ENCODE measurements around the gene CDC42BPB. TPM values are rescaled to one million over a fixed set of nuclear protein-coding genes. Genes with fewer than 3 reads are reported as not detected.
A peak's percentile ranks its signal among the peaks of the same experiment; 100 is the strongest.
"Not testable (repeated sequence)": the region's sequence is repeated elsewhere in the genome, so short reads cannot be mapped to it uniquely, and the experiment has no call there.

CDC42BPB gene
- total and polyA plus RNA-seq, 2 experiments from 2014 or later = 13.0 to 106 TPM

DNA sequence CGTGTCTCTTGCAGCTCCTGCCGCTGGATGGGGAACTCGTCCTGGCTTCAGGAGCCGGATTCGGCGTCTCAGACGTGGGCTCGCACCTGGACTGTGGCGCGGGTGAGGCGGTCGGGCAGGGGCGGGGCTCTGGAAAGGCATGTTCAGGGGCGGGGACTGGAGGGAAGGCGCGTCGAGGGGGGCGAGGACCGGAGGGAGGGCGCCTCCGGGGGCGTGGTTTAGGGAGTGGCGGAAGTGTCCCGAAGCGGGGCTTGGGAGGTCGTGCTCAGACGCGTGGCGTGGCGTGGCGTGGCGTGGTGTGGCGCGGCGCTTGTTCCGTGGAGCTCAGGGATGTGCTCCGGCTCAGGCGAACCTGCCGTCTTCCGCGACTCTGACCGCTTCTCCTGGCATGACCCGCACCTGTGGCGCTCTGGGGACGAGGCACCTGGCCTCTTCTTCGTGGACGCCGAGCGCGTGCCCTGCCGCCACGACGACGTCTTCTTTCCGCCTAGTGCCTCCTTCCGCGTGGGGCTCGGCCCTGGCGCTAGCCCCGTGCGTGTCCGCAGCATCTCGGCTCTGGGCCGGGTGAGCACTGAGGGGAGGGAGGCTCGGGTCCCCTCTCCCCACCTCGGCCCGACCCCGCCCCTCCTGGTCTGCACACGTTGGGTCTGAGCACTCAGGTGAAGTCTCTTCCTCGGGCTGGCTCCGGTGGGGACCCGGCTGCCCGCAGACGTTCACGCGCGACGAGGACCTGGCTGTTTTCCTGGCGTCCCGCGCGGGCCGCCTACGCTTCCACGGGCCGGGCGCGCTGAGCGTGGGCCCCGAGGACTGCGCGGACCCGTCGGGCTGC is 128.7 kb downstream of the CDC42BPB start:
- no peaks in the 10 kb centered on the region for H3F3A ChIP-seq (ENCODE audit: insufficient read depth)
- H3K4me3 ChIP-seq = peak overlapping the region; percentile 41
- peak; percentile 55 for DNase-seq
- TF ChIP-seq EZH2phosphoT487 (IDR thresholded peaks at IDR 0.05; ENCODE audit: insufficient read depth, low read depth) (0 out of 2 replicates have a peak, but pooled peaks have one; percentile 47), EZH2 (IDR thresholded peaks at IDR 0.05; ENCODE audit: insufficient read depth, poor library complexity, severe bottlenecking) (peak; percentile 1)
- H3K9me3 ChIP-seq (ENCODE audit: low read depth) = no peaks in the 10 kb centered on the region
- H3K4me1 ChIP-seq (ENCODE audit: insufficient read depth) = no peaks in the 10 kb centered on the region
- in situ Hi-C loops (cut with MboI) = no loop called here
- no peaks in the 10 kb centered on the region for H3K9me2 ChIP-seq (ENCODE audit: insufficient read depth)
- peak overlapping the region; percentile 24 for H3K4me2 ChIP-seq (ENCODE audit: unreplicated experiment)
- peaks cover 5% of the 10 kb centered on the region; the same call in 1 of the 2 replicates for H3K36me3 ChIP-seq (ENCODE audit: low read depth)
- H3K27ac ChIP-seq = no peak overlapping the region
- H3K79me2 ChIP-seq (ENCODE audit: insufficient read depth) = no peaks in the 10 kb centered on the region
- H4K20me1 ChIP-seq (ENCODE audit: insufficient read depth) = no peaks in the 10 kb centered on the region
- peak overlapping the region; percentile 22; the same call in 1 of the 2 replicates for H2AFZ ChIP-seq
- WGBS, 2 experiments (ENCODE audit: low coverage in 1 of 2, low lambda C conversion rate in 2 of 2, missing lambda C conversion rate in 2 of 2) = 5 to 6% methylated on average over 67 to 70 of the region's 94 CpGs
- peaks cover 26% of the 10 kb centered on the region for H3K27me3 ChIP-seq (replicated peaks; ENCODE audit: insufficient read depth)
- H3K9ac ChIP-seq = no peak overlapping the region

DNA sequence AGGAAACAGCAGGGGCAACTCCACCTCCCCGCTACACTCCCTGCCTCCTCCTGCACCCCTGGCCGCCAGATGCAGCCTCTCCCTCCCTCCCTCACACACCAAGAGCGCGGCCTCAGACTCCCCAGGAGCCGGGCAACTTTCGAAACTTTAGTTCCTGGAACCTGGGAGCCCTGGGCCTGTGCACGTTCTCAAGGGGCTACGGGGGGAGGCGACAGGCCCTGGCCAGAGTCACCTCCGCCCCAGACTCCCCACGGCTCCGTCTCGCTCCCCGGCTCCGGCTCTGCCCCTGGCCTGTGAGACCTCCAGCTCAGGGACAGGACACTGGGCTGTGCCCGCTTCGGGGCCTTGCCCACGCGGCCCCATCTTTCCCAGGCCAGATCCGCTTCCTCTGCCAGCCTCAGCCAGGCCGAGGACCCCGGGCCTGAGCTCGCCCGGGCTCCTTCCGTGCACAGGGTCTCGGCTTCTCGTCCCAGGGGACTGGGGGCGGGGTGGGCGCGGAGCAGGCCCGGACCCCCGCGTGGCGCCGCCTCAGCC is 129.4 kb downstream of the CDC42BPB start:
- H3K9ac ChIP-seq = no peak overlapping the region
- in situ Hi-C loops (cut with MboI) = no loop called here
- peak overlapping the region; percentile 22; the same call in 1 of the 2 replicates for H2AFZ ChIP-seq

GRCh38 chr14:102927346-102927877 is 129.9 kb downstream of the CDC42BPB start:
- peaks cover 38% of the 10 kb centered on the region for H3K27me3 ChIP-seq (replicated peaks; ENCODE audit: insufficient read depth)
- H3K9me3 ChIP-seq (ENCODE audit: low read depth) = no peaks in the 10 kb centered on the region
- no peak overlapping the region for H2AFZ ChIP-seq
- in situ Hi-C loops (cut with MboI) = no loop called here
- no peaks in the 10 kb centered on the region for H3K36me3 ChIP-seq (ENCODE audit: low read depth)
- H3K9ac ChIP-seq = no peak overlapping the region
- H3K4me2 ChIP-seq (ENCODE audit: unreplicated experiment) = no peak overlapping the region
- TF ChIP-seq EZH2 (IDR thresholded peaks at IDR 0.05; ENCODE audit: insufficient read depth, poor library complexity, severe bottlenecking) (no peak), EZH2phosphoT487 (IDR thresholded peaks at IDR 0.05; ENCODE audit: insufficient read depth, low read depth) (no peak)
- H3K79me2 ChIP-seq (ENCODE audit: insufficient read depth) = no peaks in the 10 kb centered on the region
- H3K27ac ChIP-seq = no peak overlapping the region
- H3K9me2 ChIP-seq (ENCODE audit: insufficient read depth) = no peaks in the 10 kb centered on the region
- no peaks in the 10 kb centered on the region for H3F3A ChIP-seq (ENCODE audit: insufficient read depth)
- WGBS, 2 experiments (ENCODE audit: low coverage in 1 of 2, low lambda C conversion rate in 2 of 2, missing lambda C conversion rate in 2 of 2) = 73% methylated on average over 18 to 19 of the region's 19 CpGs
- no peaks in the 10 kb centered on the region for H3K4me1 ChIP-seq (ENCODE audit: insufficient read depth)
- no peaks in the 10 kb centered on the region for H4K20me1 ChIP-seq (ENCODE audit: insufficient read depth)
- no peak overlapping the region for H3K4me3 ChIP-seq
- no peak for DNase-seq

More for the DNA sequence above, 129.4 kb downstream of the CDC42BPB start:
- Histone ChIP-seq H3K27me3 (replicated peaks; ENCODE audit: insufficient read depth) (peaks cover 33% of the 10 kb centered on the region), H3K36me3 (ENCODE audit: low read depth) (peaks cover 1% of the 10 kb centered on the region; the same call in 1 of the 2 replicates), H3K4me2 (ENCODE audit: unreplicated experiment) (peak overlapping the region; percentile 24), H3K4me3 (peak overlapping the region; percentile 41), H3K4me1 (ENCODE audit: insufficient read depth) (no peaks in the 10 kb centered on the region), H4K20me1 (ENCODE audit: insufficient read depth) (no peaks in the 10 kb centered on the region), H3K27ac (no peak overlapping the region), H3K9me2 (ENCODE audit: insufficient read depth) (no peaks in the 10 kb centered on the region), H3K79me2 (ENCODE audit: insufficient read depth) (no peaks in the 10 kb centered on the region), H3K9me3 (ENCODE audit: low read depth) (no peaks in the 10 kb centered on the region), H3F3A (ENCODE audit: insufficient read depth) (no peaks in the 10 kb centered on the region)
- peak; percentile 26 for DNase-seq
- 22 to 25% methylated on average over 25 to 32 of the region's 35 CpGs for WGBS, 2 experiments (ENCODE audit: low coverage in 1 of 2, low lambda C conversion rate in 2 of 2, missing lambda C conversion rate in 2 of 2)
- no peak for TF ChIP-seq EZH2phosphoT487 (IDR thresholded peaks at IDR 0.05; ENCODE audit: insufficient read depth, low read depth)
- peak; percentile 20 for TF ChIP-seq EZH2 (IDR thresholded peaks at IDR 0.05; ENCODE audit: insufficient read depth, poor library complexity, severe bottlenecking)

GRCh38 chr14:102926840-102927239 is 130.5 kb downstream of the CDC42BPB start:
- DNase-seq; H2AFZ ChIP-seq; H3K27ac ChIP-seq; H3K36me3 ChIP-seq (ENCODE audit: low read depth); H4K20me1 ChIP-seq (ENCODE audit: insufficient read depth); H3K9ac ChIP-seq; H3K4me2 ChIP-seq (ENCODE audit: unreplicated experiment); H3K4me1 ChIP-seq (ENCODE audit: insufficient read depth); H3K79me2 ChIP-seq (ENCODE audit: insufficient read depth); H3K9me2 ChIP-seq (ENCODE audit: insufficient read depth); H3K9me3 ChIP-seq (ENCODE audit: low read depth); H3K4me3 ChIP-seq; H3F3A ChIP-seq (ENCODE audit: insufficient read depth); in situ Hi-C loops (cut with MboI): not testable (repeated sequence)
- H3K27me3 ChIP-seq (replicated peaks; ENCODE audit: insufficient read depth) = peaks cover 41% of the 10 kb centered on the region
- 88 to 92% methylated on average over 10 of the region's 10 CpGs for WGBS, 2 experiments (ENCODE audit: low coverage in 1 of 2, low lambda C conversion rate in 2 of 2, missing lambda C conversion rate in 2 of 2)

All from GM23248 (cell line).